DOHH2 (cell line): ENCODE results near the gene CCDC38.

ENCODE experiments used
- CTCF ChIP-seq: fragments of 200-600 bp; sonication (generic); IDR thresholded peaks from one replicate; pipeline ENCODE4 v1.5.1; 2014; ENCODE audit warnings: antibody characterized with exemption, mild to moderate bottlenecking, low read depth, low read length; ENCODE audit not compliant: poor library complexity, severe bottlenecking
- EZH2phosphoT487 ChIP-seq: fragments of 200-600 bp; sonication (generic); IDR thresholded peaks from 2 replicates; pipeline ENCODE4 v1.6.1; 2017; ENCODE audit warnings: borderline replicate concordance, mild to moderate bottlenecking, antibody characterized with exemption, low read length, moderate library complexity, mixed read lengths

GRCh38 chr12:95977764-95978305 is 35.4 kb upstream of the CCDC38 start:
- TF ChIP-seq CTCF (no peak), EZH2phosphoT487 (no peak)
